SK-N-SH (cell line): Measurements from ENCODE around the gene SCN4A. TPM values are rescaled to one million over a fixed set of nuclear protein-coding genes. Genes with fewer than 3 reads are reported as not detected.

Experiments
- CTCF ChIA-PET: fragments of 300-600, 350-600 bp; formaldehyde crosslinking; extraction: SDS; loops from one replicate; lab custom pipeline; 2021; lab: Yijun Ruan, JAX
- POLR2A ChIA-PET: fragments of 350-600 bp; sonication (Branson Sonifier 250); formaldehyde crosslinking; extraction: SDS; loops from one replicate; lab custom pipeline; 2020; ENCODE audit warnings: antibody characterized with exemption, inconsistent platforms; lab: Yijun Ruan, JAX
- DNase-seq: peaks from one replicate; pipeline ENCODE4 v3.0.0; 2012
- H2AFZ ChIP-seq: fragments of 200-600 bp; sonication (generic); 2 replicates; pipeline ENCODE4 v1.8.1; 2016; ENCODE audit warnings: antibody characterized with exemption, mild to moderate bottlenecking, low read depth
- H3F3A ChIP-seq: fragments of 200-600 bp; sonication (generic); replicated peaks from 2 replicates; pipeline ENCODE3; 2016; ENCODE audit warnings: antibody characterized with exemption, mild to moderate bottlenecking; ENCODE audit not compliant: insufficient read depth
- H3K27ac ChIP-seq, 2 experiments: fragments of 200-500 bp in 1 of 2; fragments of 200-600 bp in 1 of 2; sonication (Bioruptor generic) in 1 of 2; sonication (generic), shearing (Covaris generic) in 1 of 2; 2 replicates each; pipeline versions ENCODE4 v1.5.1 to v1.6.1; 2014 to 2016; ENCODE audit warnings: low read depth in 2 of 2, inconsistent platforms in 1 of 2, low read length in 1 of 2, mild to moderate bottlenecking in 1 of 2, mixed read lengths in 1 of 2
- H3K27me3 ChIP-seq: fragments of 200-600 bp; sonication (generic), shearing (Covaris generic); 2 replicates; pipeline ENCODE4 v1.6.1; 2016; ENCODE audit warnings: mixed run types; ENCODE audit not compliant: insufficient read depth
- H3K36me3 ChIP-seq, 2 experiments: fragments of 200-500 bp in 1 of 2; fragments of 200-600 bp in 1 of 2; sonication (Bioruptor generic) in 1 of 2; sonication (generic) in 1 of 2; replicated peaks in 1 of 2; 2 replicates each; pipeline versions ENCODE3 to v1.5.1; 2014 to 2016; ENCODE audit warnings: low read length in 1 of 2, mild to moderate bottlenecking in 1 of 2; ENCODE audit not compliant: insufficient read depth in 2 of 2, control insufficient read depth in 1 of 2
- H3K4me1 ChIP-seq, 2 experiments: fragments of 200-500 bp in 1 of 2; fragments of 200-600 bp in 1 of 2; sonication (Bioruptor generic) in 1 of 2; sonication (generic), shearing (Covaris generic) in 1 of 2; 2 replicates each; pipeline versions ENCODE4 v1.5.1 to v1.6.1; 2014 to 2016; ENCODE audit warnings: low read depth in 1 of 2, low read length in 1 of 2, mixed run types in 1 of 2; ENCODE audit not compliant: insufficient read depth in 2 of 2, control insufficient read depth in 1 of 2
- H3K4me2 ChIP-seq: fragments of 200-600 bp; sonication (generic), shearing (Covaris generic); 2 replicates; pipeline ENCODE4 v1.6.1; 2017; ENCODE audit warnings: mixed run types
- H3K4me3 ChIP-seq, 2 experiments: fragments of 200-500 bp in 1 of 2; fragments of 200-600 bp in 1 of 2; sonication (Bioruptor generic) in 1 of 2; sonication (generic), shearing (Covaris generic) in 1 of 2; 2 replicates each; pipeline versions ENCODE4 v1.5.1 to v1.8.1; 2014 to 2016; ENCODE audit warnings: low read depth in 2 of 2, inconsistent platforms in 1 of 2, low read length in 1 of 2, mild to moderate bottlenecking in 1 of 2, mixed read lengths in 1 of 2, moderate library complexity in 1 of 2
- H3K79me2 ChIP-seq: fragments of 200-600 bp; sonication (generic); 2 replicates; pipeline ENCODE4 v1.8.1; 2017; ENCODE audit warnings: mild to moderate bottlenecking; ENCODE audit not compliant: insufficient read depth
- H3K9ac ChIP-seq: fragments of 200-600 bp; sonication (generic); 2 replicates; pipeline ENCODE4 v1.6.1; 2017; ENCODE audit warnings: mixed run types
- H3K9me2 ChIP-seq: fragments of 200-600 bp; sonication (generic); 2 replicates; pipeline ENCODE4 v1.6.1; 2017; ENCODE audit warnings: mixed run types
- H3K9me3 ChIP-seq: fragments of 200-600 bp; sonication (generic); 2 replicates; pipeline ENCODE4 v1.6.1; 2017; ENCODE audit warnings: mixed run types, mild to moderate bottlenecking, moderate library complexity
- H4K20me1 ChIP-seq: fragments of 200-600 bp; sonication (generic); 2 replicates; pipeline ENCODE4 v1.6.1; 2017; ENCODE audit warnings: mild to moderate bottlenecking, mixed run types; ENCODE audit not compliant: insufficient read depth
- FOSL2 ChIP-seq: IDR thresholded peaks from 2 replicates; pipeline ENCODE4 v1.4.0; 2012; ENCODE audit warnings: low read depth, mild to moderate bottlenecking, moderate library complexity, borderline replicate concordance
- FOXM1 ChIP-seq: IDR thresholded peaks from 2 replicates; pipeline ENCODE4 v1.4.0; 2012; ENCODE audit warnings: low read depth, mild to moderate bottlenecking
- GABPA ChIP-seq: IDR thresholded peaks from 2 replicates; pipeline ENCODE4 v1.4.0; 2012; ENCODE audit warnings: low read depth, mild to moderate bottlenecking
- GATA2 ChIP-seq: sonication (generic); formaldehyde crosslinking; IDR thresholded peaks from 2 replicates; pipeline ENCODE4 v1.5.0; 2020; ENCODE audit warnings: mild to moderate bottlenecking, missing genetic modification reagents
- MXI1 ChIP-seq: IDR thresholded peaks from 2 replicates; pipeline ENCODE4 v1.6.1; 2012; ENCODE audit warnings: mild to moderate bottlenecking, low read depth, low read length, improper control_type of control experiment
- PBX3 ChIP-seq: IDR thresholded peaks from 2 replicates; pipeline ENCODE4; 2012
- RCOR1 ChIP-seq: fragments of 150-350 bp; IDR thresholded peaks from 2 replicates; pipeline ENCODE4 v1.6.1; 2017; ENCODE audit warnings: antibody characterized with exemption, low read length
- RFX5 ChIP-seq: IDR thresholded peaks from 2 replicates; pipeline ENCODE4 v1.6.1; 2012; ENCODE audit warnings: mild to moderate bottlenecking, improper control_type of control experiment, low read length
- RXRA ChIP-seq: IDR thresholded peaks from 2 replicates; pipeline ENCODE4 v1.4.0; 2012; ENCODE audit warnings: low read depth, mild to moderate bottlenecking, borderline replicate concordance
- SIN3A ChIP-seq: IDR thresholded peaks from 2 replicates; pipeline ENCODE4 v1.6.1; 2012; ENCODE audit warnings: low read depth, mild to moderate bottlenecking, low read length, moderate library complexity, borderline replicate concordance
- TAF1 ChIP-seq: IDR thresholded peaks from 2 replicates; pipeline ENCODE4 v1.6.1; 2012; ENCODE audit warnings: low read depth, mild to moderate bottlenecking, low read length, moderate library complexity, borderline replicate concordance
- TCF12 ChIP-seq: IDR thresholded peaks from 2 replicates; pipeline ENCODE4 v1.4.0; 2012
- WGBS: methylation state at CpG from one replicate; pipeline ENCODE4 v1.1.6; 2017; ENCODE audit warnings: low lambda C conversion rate; 5-methylcytosine and 5-hydroxymethylcytosine counted together
- polyA plus RNA-seq, 3 experiments: library from polyadenylated mRNA; depleted of rRNA; stranded (reverse); fragments of >200 nt; gene quantifications; 2 replicates each; pipeline ENCODE4 v1.2.3, GENCODE V29; 2012
- TF ChIP-seq, protein P1 (sequence below): fragments of 150-350 bp; IDR thresholded peaks from 2 replicates; pipeline ENCODE4 v1.6.1; 2017; ENCODE audit warnings: antibody characterized with exemption, low read length, low read depth, borderline replicate concordance
- TF ChIP-seq, protein P2 (sequence below): fragments of 150-350 bp; IDR thresholded peaks from 2 replicates; pipeline ENCODE4 v1.6.1; 2016; ENCODE audit warnings: mild to moderate bottlenecking, low read depth, low read length
- TF ChIP-seq, protein P3 (sequence below): IDR thresholded peaks from 2 replicates; pipeline ENCODE4 v1.4.0; 2012; ENCODE audit warnings: low read depth

The SCN4A gene
- polyA plus RNA-seq, 1 of the 3 experiments (the other 2 are of a cell fraction): not detected

GRCh38 chr17:63911041-63911635, 61.6 kb downstream of the SCN4A start, which contains the start of gene CSHL1:
CSHL1 (minus strand) TSS chr17:63911258; CDS start chr17:63911196, 62 bp downstream.
- H3K36me3 ChIP-seq: no peaks in the 10 kb centered on the region
- ChIA-PET POLR2A (interaction anchor here (0.6 kb wide), 1 partner anchor 371 kb away, joined by 5 read pairs; no protein-coding TSS in a partner anchor), CTCF (interaction anchor here (0.6 to 4.6 kb wide), 43 partner anchors 9 to 486 kb away, joined by 3 to 88 read pairs (median 7); partner anchors contain the start of genes GH2 and ICAM2)
- H3F3A ChIP-seq: no peaks in the 10 kb centered on the region
- H4K20me1 ChIP-seq: no peaks in the 10 kb centered on the region
- no peak for TF ChIP-seq PBX3
- no peak for TF ChIP-seq MXI1
- no peak for TF ChIP-seq RCOR1
- TF ChIP-seq SIN3A: no peak
- no peak for TF ChIP-seq RXRA
- TF ChIP-seq, protein P1, sequence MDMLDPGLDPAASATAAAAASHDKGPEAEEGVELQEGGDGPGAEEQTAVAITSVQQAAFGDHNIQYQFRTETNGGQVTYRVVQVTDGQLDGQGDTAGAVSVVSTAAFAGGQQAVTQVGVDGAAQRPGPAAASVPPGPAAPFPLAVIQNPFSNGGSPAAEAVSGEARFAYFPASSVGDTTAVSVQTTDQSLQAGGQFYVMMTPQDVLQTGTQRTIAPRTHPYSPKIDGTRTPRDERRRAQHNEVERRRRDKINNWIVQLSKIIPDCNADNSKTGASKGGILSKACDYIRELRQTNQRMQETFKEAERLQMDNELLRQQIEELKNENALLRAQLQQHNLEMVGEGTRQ: no peak
- TF ChIP-seq, protein P2, sequence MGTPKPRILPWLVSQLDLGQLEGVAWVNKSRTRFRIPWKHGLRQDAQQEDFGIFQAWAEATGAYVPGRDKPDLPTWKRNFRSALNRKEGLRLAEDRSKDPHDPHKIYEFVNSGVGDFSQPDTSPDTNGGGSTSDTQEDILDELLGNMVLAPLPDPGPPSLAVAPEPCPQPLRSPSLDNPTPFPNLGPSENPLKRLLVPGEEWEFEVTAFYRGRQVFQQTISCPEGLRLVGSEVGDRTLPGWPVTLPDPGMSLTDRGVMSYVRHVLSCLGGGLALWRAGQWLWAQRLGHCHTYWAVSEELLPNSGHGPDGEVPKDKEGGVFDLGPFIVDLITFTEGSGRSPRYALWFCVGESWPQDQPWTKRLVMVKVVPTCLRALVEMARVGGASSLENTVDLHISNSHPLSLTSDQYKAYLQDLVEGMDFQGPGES: no peak
- no peak for TF ChIP-seq GATA2 (CRISPR knock-in tag)
- no peak for TF ChIP-seq TAF1
- no peak for TF ChIP-seq RFX5
- TF ChIP-seq, protein P3, sequence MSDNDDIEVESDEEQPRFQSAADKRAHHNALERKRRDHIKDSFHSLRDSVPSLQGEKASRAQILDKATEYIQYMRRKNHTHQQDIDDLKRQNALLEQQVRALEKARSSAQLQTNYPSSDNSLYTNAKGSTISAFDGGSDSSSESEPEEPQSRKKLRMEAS: no peak
- TF ChIP-seq TCF12: no peak
- no peak for TF ChIP-seq GABPA
- no peak for TF ChIP-seq FOXM1
- TF ChIP-seq FOSL2: no peak
- H3K4me2 ChIP-seq: no peak within 1 kb of the TSS
- no peak within 1 kb of the TSS for H3K4me3 ChIP-seq
- no peak within 1 kb of the TSS for H2AFZ ChIP-seq
- H3K9me3 ChIP-seq: no peaks in the 10 kb centered on the region
- H3K9ac ChIP-seq: no peak within 1 kb of the TSS
- DNase-seq: no peak
- WGBS: 58% methylated on average over 15 of the region's 15 CpGs
- H3K4me1 ChIP-seq: no peaks in the 10 kb centered on the region; a peak in 1 of 4 replicates
- peaks cover 38% of the 10 kb centered on the region for H3K27me3 ChIP-seq
- no peak within 1 kb of the TSS for H3K27ac ChIP-seq
- no peaks in the 10 kb centered on the region for H3K79me2 ChIP-seq
- H3K9me2 ChIP-seq: no peaks in the 10 kb centered on the region
